Prostate gland (tissue), 2 donors: ENCODE results near the gene TMEM208. TPM values are rescaled to one million over a fixed set of nuclear protein-coding genes. Genes with fewer than 3 reads are reported as not detected.

ENCODE experiments used
- DNase-seq: peaks from one replicate; pipeline ENCODE4 v3.0.0-alpha.2; 2019; ENCODE audit warnings: low spot score
- H3K27ac ChIP-seq, 2 donors: fragments of 200-600 bp; sonication (generic); 2 replicates each; pipeline ENCODE4 v1.5.1; 2017 to 2019
- H3K27me3 ChIP-seq: fragments of 200-600 bp; sonication (generic); replicated peaks from 2 replicates; pipeline ENCODE4 v1.5.1; 2019; ENCODE audit not compliant: insufficient read depth
- H3K36me3 ChIP-seq, 2 donors: fragments of 200-600 bp; sonication (generic); 1 replicate in 1 of 2; 2 replicates in 1 of 2; pipeline versions ENCODE4 v1.5.1 to v1.8.1; 2017 to 2019
- H3K4me1 ChIP-seq: fragments of 200-600 bp; sonication (generic); replicated peaks from 2 replicates; pipeline ENCODE4 v1.5.1; 2019
- H3K4me3 ChIP-seq, 2 donors: fragments of 200-600 bp; sonication (generic); 2 replicates each; pipeline ENCODE4 v1.5.1; 2017 to 2019
- H3K9me3 ChIP-seq: fragments of 200-600 bp; sonication (generic); 2 replicates; pipeline ENCODE4 v1.5.1; 2017
- POLR2A ChIP-seq: fragments of 450-650 bp; IDR thresholded peaks from one replicate; pipeline ENCODE4 v1.6.1; 2016; ENCODE audit warnings: antibody characterized with exemption, mild to moderate bottlenecking
- POLR2AphosphoS5 ChIP-seq: sonication (generic); formaldehyde crosslinking; IDR thresholded peaks from one replicate; pipeline ENCODE4 v1.6.1; 2017; ENCODE audit warnings: antibody characterized with exemption
- WGBS: methylation state at CpG from one replicate; pipeline ENCODE4 v1.1.5; 2018; 5-methylcytosine and 5-hydroxymethylcytosine counted together
- intact Hi-C: fragments of 100-400 bp; cut with DNase I; formaldehyde crosslinking; loops from one replicate; pipeline ENCODE4 v1.14.2; 2022
- total RNA-seq, 2 donors: library from RNA; depleted of rRNA; stranded (reverse); fragments of >200 nt; gene quantifications; one replicate each; pipeline ENCODE4 v1.1.0, GENCODE V29; 2016
- TF ChIP-seq, protein P1 (sequence below), 4 experiments: fragments of 200-600 bp in 2 of 4; fragments of 450-650 bp in 2 of 4; sonication (generic) in 2 of 4; IDR thresholded peaks; 1 replicate in 3 of 4; 2 replicates in 1 of 4; pipeline ENCODE4 v1.5.1; 2016 to 2019; ENCODE audit warnings: antibody characterized with exemption in 4 of 4, mild to moderate bottlenecking in 2 of 4, moderate library complexity in 2 of 4

Gene TMEM208
- total RNA-seq, 2 donors from 2014 or later = 39.1 to 57.1 TPM

DNA sequence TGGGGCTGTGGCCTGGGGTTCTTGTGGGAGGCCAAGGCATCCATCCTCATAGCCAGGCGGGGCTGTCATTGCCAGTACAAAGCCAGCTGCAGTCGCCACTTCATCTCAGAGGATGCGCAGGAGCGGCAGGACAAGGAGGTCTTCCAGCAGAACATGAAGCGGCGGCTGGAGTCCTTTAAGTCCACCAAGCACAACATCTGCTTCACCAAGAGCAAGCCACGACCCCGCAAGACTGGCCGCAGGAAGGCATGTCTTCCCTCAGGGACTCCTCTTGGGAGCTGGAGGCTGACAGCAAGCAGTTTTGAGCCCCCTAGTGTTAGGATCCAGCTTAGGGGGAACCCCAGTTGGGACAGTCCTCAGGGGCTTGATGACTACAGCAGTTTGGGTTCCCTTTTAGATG is 37.3 kb downstream of the TMEM208 start:
- TF ChIP-seq POLR2AphosphoS5 (no peak), POLR2A (no peak)
- TF ChIP-seq, protein P1, sequence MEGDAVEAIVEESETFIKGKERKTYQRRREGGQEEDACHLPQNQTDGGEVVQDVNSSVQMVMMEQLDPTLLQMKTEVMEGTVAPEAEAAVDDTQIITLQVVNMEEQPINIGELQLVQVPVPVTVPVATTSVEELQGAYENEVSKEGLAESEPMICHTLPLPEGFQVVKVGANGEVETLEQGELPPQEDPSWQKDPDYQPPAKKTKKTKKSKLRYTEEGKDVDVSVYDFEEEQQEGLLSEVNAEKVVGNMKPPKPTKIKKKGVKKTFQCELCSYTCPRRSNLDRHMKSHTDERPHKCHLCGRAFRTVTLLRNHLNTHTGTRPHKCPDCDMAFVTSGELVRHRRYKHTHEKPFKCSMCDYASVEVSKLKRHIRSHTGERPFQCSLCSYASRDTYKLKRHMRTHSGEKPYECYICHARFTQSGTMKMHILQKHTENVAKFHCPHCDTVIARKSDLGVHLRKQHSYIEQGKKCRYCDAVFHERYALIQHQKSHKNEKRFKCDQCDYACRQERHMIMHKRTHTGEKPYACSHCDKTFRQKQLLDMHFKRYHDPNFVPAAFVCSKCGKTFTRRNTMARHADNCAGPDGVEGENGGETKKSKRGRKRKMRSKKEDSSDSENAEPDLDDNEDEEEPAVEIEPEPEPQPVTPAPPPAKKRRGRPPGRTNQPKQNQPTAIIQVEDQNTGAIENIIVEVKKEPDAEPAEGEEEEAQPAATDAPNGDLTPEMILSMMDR (IDR thresholded peaks at IDR 0.05) = no peak
- Histone ChIP-seq H3K9me3 (no peaks in the 10 kb centered on the region), H3K4me1 (no peaks in the 10 kb centered on the region), H3K27me3 (no peaks in the 10 kb centered on the region), H3K36me3 (no peaks in the 10 kb centered on the region), H3K4me3 (no peak overlapping the region), H3K27ac (no peak overlapping the region)
- intact Hi-C loops = no loop called here
- DNase-seq = no peak
- 81% methylated on average over 9 of the region's 9 CpGs for WGBS

DNA sequence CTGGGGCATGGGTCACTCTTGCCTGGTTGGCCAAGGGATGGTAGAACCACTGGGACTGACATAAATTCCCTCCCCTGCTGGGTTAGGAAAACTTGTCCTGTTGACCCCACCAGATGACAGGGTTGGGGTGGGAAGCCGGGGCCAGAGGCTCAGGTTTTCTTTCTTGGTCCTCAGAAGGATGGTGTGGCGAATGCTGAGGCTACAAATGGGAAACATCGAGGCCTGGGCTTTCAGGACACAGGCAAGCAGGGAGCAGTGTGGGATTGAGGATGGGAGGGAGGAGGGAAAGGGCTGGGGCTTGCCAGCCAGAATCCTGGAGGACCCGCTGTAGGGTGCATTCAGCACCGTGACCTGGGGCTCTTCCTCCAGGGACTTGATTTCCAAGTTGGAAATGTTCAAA is 37.9 kb downstream of the TMEM208 start:
- H3K36me3 ChIP-seq = no peaks in the 10 kb centered on the region
- intact Hi-C loops = no loop called here

DNA sequence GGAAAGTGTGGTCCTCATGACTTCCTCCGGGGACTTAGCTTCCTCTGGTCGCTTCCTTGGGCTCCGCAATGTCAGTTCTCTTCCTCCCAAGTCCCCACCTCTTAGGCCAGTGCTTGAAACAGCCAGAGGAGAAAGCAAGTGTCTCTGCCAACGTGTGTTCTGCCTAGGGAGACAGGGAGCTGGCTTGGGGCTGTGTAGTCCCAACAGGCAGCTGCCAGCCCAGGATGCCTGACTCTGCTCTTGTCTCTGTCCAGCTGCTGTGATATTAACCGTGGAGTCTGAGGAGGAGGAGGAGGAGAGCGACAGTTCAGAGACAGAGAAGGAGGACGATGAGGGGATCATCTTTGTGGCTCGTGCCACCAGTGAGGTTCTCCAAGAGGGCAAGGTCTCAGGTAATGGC is 38.9 kb downstream of the TMEM208 start:
- Histone ChIP-seq H3K27ac (no peak overlapping the region), H3K36me3 (no peaks in the 10 kb centered on the region), H3K27me3 (no peaks in the 10 kb centered on the region), H3K4me1 (no peaks in the 10 kb centered on the region), H3K4me3 (no peak overlapping the region), H3K9me3 (no peaks in the 10 kb centered on the region)
- TF ChIP-seq POLR2A (no peak), POLR2AphosphoS5 (no peak)
- TF ChIP-seq, protein P1 (IDR thresholded peaks at IDR 0.05) = no peak
- DNase-seq = no peak
- 70% methylated on average over 8 of the region's 8 CpGs for WGBS
- intact Hi-C loops = no loop called here

More for the DNA sequence above, 37.9 kb downstream of the TMEM208 start:
- 89% methylated on average over 5 of the region's 5 CpGs for WGBS
- Histone ChIP-seq H3K27ac (no peak overlapping the region), H3K27me3 (no peaks in the 10 kb centered on the region), H3K4me3 (no peak overlapping the region), H3K9me3 (no peaks in the 10 kb centered on the region), H3K4me1 (no peaks in the 10 kb centered on the region)
- DNase-seq = no peak
- no peak for TF ChIP-seq POLR2A
- TF ChIP-seq, protein P1 (IDR thresholded peaks at IDR 0.05) = no peak

DNA sequence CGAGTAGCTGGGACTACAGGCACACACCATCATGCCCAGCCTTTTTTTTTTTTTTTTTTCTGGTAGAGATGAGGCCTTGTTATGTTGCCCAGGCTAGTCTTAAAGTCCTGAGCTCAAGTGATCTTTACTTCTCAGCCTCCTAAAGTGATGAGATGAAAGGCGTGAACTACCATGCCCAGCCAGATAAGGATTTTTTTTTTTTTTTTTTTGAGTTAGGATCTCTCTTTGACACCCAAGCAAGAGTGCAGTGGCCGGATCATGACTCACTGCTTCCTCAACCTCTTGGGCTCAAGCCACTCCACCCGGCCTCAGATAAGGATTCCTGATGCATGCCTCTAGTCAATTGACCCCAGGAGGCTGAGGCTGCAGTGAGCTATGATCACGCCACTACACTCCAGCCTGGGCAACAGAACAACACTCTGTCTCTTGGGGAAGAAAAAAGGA is 41.2 kb downstream of the TMEM208 start:
- intact Hi-C loops = no loop called here
- Histone ChIP-seq H3K4me1 (no peaks in the 10 kb centered on the region), H3K27ac (no peak overlapping the region), H3K4me3 (no peak overlapping the region), H3K9me3 (no peaks in the 10 kb centered on the region), H3K36me3 (no peaks in the 10 kb centered on the region), H3K27me3 (no peaks in the 10 kb centered on the region)
- WGBS = 62% methylated on average over 5 of the region's 5 CpGs
- DNase-seq = no peak
- TF ChIP-seq POLR2A = no peak
- TF ChIP-seq, protein P1 (IDR thresholded peaks at IDR 0.05) = no peak

DNA sequence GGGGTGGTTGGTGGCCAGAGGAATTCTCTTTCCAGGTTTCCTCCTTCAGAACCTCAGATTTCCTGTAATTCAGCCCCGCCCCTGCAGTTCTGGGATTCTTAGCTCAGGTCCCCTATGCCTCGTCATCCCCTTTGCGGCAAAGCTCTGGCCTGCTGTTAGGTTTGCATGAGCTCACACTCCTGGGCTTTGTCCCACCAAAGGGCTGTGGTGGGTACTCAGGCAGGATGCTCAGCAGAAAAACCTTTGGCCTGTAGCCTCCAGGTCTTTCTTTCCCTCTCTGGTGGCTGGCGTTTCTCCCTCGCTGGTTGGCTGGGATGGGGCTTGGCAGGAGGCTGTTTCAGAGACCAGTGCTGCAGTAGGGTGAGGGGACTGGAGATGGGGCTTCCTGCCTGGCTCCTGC is 42.8 kb downstream of the TMEM208 start:
- intact Hi-C loops = no loop called here
- no peak overlapping the region for H3K27ac ChIP-seq
- no peak overlapping the region for H3K4me3 ChIP-seq
- no peaks in the 10 kb centered on the region for H3K4me1 ChIP-seq
- 49% methylated on average over 5 of the region's 5 CpGs for WGBS
- no peak for DNase-seq
- no peaks in the 10 kb centered on the region for H3K27me3 ChIP-seq
- TF ChIP-seq POLR2AphosphoS5 (no peak), POLR2A (no peak)
- TF ChIP-seq, protein P1 (IDR thresholded peaks at IDR 0.05) = no peak
- no peaks in the 10 kb centered on the region for H3K9me3 ChIP-seq
- H3K36me3 ChIP-seq = no peaks in the 10 kb centered on the region
